ENCODE data around the gene SLC22A14.

DNA sequence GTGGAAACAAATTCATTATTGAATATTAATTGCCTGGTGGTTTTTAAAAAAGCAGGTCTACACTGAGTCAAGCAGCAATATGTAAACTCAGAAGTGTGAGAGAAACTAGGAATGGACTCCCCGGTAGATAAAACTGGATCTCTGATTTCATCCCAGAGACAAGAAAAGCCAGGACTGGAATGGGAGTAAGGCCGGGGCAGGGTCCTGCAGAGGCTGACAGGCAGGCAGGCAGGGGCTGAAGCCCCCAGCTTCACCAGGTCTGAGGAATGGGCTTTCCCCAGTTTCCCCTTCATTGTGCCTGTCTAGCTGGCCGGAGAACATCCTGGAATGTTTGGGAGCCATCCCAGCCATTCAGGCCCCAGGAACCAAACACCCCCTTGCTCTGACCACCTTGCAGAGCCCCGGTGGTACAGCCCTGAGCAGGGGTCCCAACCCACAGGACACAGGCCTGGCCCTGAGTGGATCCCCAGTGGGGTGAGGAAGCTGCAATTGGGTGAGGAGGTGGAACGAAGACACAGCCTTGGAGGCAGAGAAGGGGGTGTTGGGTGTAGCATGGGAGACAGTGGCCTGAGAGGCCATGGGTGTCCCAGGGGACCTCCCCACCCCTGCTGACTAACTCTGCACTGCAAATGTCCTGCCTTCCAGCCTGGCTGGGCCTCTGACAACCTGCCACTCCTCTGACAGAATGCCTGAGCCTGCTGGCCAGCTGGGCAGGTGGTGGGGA lies 32.8 kb downstream of the SLC22A14 start:
- TF ChIP-seq, protein P1, sequence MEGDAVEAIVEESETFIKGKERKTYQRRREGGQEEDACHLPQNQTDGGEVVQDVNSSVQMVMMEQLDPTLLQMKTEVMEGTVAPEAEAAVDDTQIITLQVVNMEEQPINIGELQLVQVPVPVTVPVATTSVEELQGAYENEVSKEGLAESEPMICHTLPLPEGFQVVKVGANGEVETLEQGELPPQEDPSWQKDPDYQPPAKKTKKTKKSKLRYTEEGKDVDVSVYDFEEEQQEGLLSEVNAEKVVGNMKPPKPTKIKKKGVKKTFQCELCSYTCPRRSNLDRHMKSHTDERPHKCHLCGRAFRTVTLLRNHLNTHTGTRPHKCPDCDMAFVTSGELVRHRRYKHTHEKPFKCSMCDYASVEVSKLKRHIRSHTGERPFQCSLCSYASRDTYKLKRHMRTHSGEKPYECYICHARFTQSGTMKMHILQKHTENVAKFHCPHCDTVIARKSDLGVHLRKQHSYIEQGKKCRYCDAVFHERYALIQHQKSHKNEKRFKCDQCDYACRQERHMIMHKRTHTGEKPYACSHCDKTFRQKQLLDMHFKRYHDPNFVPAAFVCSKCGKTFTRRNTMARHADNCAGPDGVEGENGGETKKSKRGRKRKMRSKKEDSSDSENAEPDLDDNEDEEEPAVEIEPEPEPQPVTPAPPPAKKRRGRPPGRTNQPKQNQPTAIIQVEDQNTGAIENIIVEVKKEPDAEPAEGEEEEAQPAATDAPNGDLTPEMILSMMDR (IDR thresholded peaks at IDR 0.05): no peak
- TF ChIP-seq POLR2A (IDR thresholded peaks at IDR 0.05) (no peak), POLR2AphosphoS5 (IDR thresholded peaks at IDR 0.05) (no peak), EP300 (IDR thresholded peaks at IDR 0.05) (no peak)
